ENCODE measurements around the gene MANSC1. TPM values are rescaled to one million over a fixed set of nuclear protein-coding genes. Genes with fewer than 3 reads are reported as not detected.
"Not testable (repeated sequence)": the region's sequence is repeated elsewhere in the genome, so short reads cannot be mapped to it uniquely, and the experiment has no call there.

MANSC1 gene
- polyA plus RNA-seq, 1 donor from 2014 or later, result 1.3 TPM

DNA sequence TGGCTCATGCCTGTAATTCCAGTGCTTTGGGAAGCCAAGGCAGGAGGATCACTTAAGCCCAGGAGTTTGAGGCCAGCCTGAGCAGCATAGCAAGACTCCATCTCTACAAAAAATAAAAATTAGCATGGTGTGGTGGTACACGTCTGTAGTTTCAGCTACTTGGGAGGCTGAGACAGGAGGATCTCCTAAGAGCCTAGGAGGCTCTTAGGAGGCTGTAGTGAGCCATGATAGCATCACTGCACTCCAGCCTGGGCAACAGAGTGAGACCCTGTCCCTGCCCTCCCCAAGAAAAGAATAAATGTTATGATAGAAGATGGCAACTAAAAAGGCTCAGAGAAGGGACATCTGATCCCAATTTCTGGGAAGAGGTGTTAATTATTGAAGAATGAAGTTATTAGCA lies 3.2 kb upstream of the MANSC1 start:
- Histone ChIP-seq H3K4me2 (ENCODE audit: low read length) (no peak overlapping the region), H3K79me2 (replicated peaks; ENCODE audit: insufficient read depth, low read length) (no peaks in the 10 kb centered on the region), H3K9me2 (ENCODE audit: insufficient read depth, low read length) (no peaks in the 10 kb centered on the region), H3K27me3 (ENCODE audit: insufficient read depth, low read depth, low read length) (no peaks in the 10 kb centered on the region), H3K36me3 (ENCODE audit: insufficient read depth, low read length) (no peaks in the 10 kb centered on the region), H2AFZ (ENCODE audit: low read depth, low read length) (no peak overlapping the region), H3K9me3 (ENCODE audit: low read length) (no peaks in the 10 kb centered on the region), H3K9ac (ENCODE audit: low read length) (no peak overlapping the region), H3K4me3 (ENCODE audit: low read length) (no peak overlapping the region), H4K20me1 (ENCODE audit: insufficient read depth) (no peaks in the 10 kb centered on the region), H3F3A (ENCODE audit: insufficient read depth, low read length, poor library complexity, severe bottlenecking) (no peaks in the 10 kb centered on the region), H3K27ac (ENCODE audit: low read length) (no peak overlapping the region)
- no peak for TF ChIP-seq POLR2AphosphoS5 (IDR thresholded peaks at IDR 0.05)
- no peak for TF ChIP-seq EZH2 (IDR thresholded peaks at IDR 0.05; ENCODE audit: borderline replicate concordance, insufficient read depth, low read length, poor library complexity, severe bottlenecking)
- no peak for TF ChIP-seq EP300 (conservative IDR thresholded peaks at IDR 0.05; ENCODE audit: poor library complexity, severe bottlenecking)
- no peak for TF ChIP-seq SMC3 (conservative IDR thresholded peaks at IDR 0.05; ENCODE audit: poor library complexity)
- TF ChIP-seq TAF1 (IDR thresholded peaks at IDR 0.05; ENCODE audit: low read depth), result no peak
- TF ChIP-seq, protein P1, sequence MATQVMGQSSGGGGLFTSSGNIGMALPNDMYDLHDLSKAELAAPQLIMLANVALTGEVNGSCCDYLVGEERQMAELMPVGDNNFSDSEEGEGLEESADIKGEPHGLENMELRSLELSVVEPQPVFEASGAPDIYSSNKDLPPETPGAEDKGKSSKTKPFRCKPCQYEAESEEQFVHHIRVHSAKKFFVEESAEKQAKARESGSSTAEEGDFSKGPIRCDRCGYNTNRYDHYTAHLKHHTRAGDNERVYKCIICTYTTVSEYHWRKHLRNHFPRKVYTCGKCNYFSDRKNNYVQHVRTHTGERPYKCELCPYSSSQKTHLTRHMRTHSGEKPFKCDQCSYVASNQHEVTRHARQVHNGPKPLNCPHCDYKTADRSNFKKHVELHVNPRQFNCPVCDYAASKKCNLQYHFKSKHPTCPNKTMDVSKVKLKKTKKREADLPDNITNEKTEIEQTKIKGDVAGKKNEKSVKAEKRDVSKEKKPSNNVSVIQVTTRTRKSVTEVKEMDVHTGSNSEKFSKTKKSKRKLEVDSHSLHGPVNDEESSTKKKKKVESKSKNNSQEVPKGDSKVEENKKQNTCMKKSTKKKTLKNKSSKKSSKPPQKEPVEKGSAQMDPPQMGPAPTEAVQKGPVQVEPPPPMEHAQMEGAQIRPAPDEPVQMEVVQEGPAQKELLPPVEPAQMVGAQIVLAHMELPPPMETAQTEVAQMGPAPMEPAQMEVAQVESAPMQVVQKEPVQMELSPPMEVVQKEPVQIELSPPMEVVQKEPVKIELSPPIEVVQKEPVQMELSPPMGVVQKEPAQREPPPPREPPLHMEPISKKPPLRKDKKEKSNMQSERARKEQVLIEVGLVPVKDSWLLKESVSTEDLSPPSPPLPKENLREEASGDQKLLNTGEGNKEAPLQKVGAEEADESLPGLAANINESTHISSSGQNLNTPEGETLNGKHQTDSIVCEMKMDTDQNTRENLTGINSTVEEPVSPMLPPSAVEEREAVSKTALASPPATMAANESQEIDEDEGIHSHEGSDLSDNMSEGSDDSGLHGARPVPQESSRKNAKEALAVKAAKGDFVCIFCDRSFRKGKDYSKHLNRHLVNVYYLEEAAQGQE (IDR thresholded peaks at IDR 0.05; ENCODE audit: borderline replicate concordance), result no peak
- TF ChIP-seq, protein P2, sequence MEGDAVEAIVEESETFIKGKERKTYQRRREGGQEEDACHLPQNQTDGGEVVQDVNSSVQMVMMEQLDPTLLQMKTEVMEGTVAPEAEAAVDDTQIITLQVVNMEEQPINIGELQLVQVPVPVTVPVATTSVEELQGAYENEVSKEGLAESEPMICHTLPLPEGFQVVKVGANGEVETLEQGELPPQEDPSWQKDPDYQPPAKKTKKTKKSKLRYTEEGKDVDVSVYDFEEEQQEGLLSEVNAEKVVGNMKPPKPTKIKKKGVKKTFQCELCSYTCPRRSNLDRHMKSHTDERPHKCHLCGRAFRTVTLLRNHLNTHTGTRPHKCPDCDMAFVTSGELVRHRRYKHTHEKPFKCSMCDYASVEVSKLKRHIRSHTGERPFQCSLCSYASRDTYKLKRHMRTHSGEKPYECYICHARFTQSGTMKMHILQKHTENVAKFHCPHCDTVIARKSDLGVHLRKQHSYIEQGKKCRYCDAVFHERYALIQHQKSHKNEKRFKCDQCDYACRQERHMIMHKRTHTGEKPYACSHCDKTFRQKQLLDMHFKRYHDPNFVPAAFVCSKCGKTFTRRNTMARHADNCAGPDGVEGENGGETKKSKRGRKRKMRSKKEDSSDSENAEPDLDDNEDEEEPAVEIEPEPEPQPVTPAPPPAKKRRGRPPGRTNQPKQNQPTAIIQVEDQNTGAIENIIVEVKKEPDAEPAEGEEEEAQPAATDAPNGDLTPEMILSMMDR (IDR thresholded peaks at IDR 0.05; ENCODE audit: poor library complexity, severe bottlenecking), result no peak

- H3K27ac ChIP-seq (ENCODE audit: low read length); H3K4me2 ChIP-seq (ENCODE audit: low read length); H3K9me3 ChIP-seq (ENCODE audit: low read length): not testable (repeated sequence)
Measured at GRCh38 chr12:12351468-12352185, 1.6 kb upstream of the MANSC1 start.

GRCh38 chr12:12350868-12351463 lies 924 bp upstream of the MANSC1 start:
- Histone ChIP-seq H3K4me2 (ENCODE audit: low read length) (no peak overlapping the region), H3K9me2 (ENCODE audit: insufficient read depth, low read length) (no peaks in the 10 kb centered on the region), H3K27ac (ENCODE audit: low read length) (no peak overlapping the region), H3K79me2 (replicated peaks; ENCODE audit: insufficient read depth, low read length) (no peaks in the 10 kb centered on the region), H3K4me3 (ENCODE audit: low read length) (peak overlapping the region; percentile 83), H3K9ac (ENCODE audit: low read length) (no peak overlapping the region), H3F3A (ENCODE audit: insufficient read depth, low read length, poor library complexity, severe bottlenecking) (no peaks in the 10 kb centered on the region), H3K36me3 (ENCODE audit: insufficient read depth, low read length) (no peaks in the 10 kb centered on the region), H3K9me3 (ENCODE audit: low read length) (no peaks in the 10 kb centered on the region), H3K27me3 (ENCODE audit: insufficient read depth, low read depth, low read length) (no peaks in the 10 kb centered on the region), H4K20me1 (ENCODE audit: insufficient read depth) (no peaks in the 10 kb centered on the region), H2AFZ (ENCODE audit: low read depth, low read length) (no peak overlapping the region)
- TF ChIP-seq POLR2AphosphoS5 (IDR thresholded peaks at IDR 0.05) (no peak), RAD21 (conservative IDR thresholded peaks at IDR 0.05) (no peak), SMC3 (conservative IDR thresholded peaks at IDR 0.05; ENCODE audit: poor library complexity) (no peak), MXI1 (conservative IDR thresholded peaks at IDR 0.05; ENCODE audit: poor library complexity, severe bottlenecking) (no peak), TAF1 (IDR thresholded peaks at IDR 0.05; ENCODE audit: low read depth) (no peak), EZH2 (IDR thresholded peaks at IDR 0.05; ENCODE audit: borderline replicate concordance, insufficient read depth, low read length, poor library complexity, severe bottlenecking) (no peak), EP300 (conservative IDR thresholded peaks at IDR 0.05; ENCODE audit: poor library complexity, severe bottlenecking) (no peak)
- TF ChIP-seq, protein P1 (IDR thresholded peaks at IDR 0.05; ENCODE audit: borderline replicate concordance), result no peak
- TF ChIP-seq, protein P2 (IDR thresholded peaks at IDR 0.05; ENCODE audit: poor library complexity, severe bottlenecking), result no peak

More at GRCh38 chr12:12351468-12352185, 1.6 kb upstream of the MANSC1 start:
- H3K27me3 ChIP-seq (ENCODE audit: insufficient read depth, low read depth, low read length); H3K4me3 ChIP-seq (ENCODE audit: low read length); H3K9me2 ChIP-seq (ENCODE audit: insufficient read depth, low read length); H4K20me1 ChIP-seq (ENCODE audit: insufficient read depth); H3F3A ChIP-seq (ENCODE audit: insufficient read depth, low read length, poor library complexity, severe bottlenecking); H3K79me2 ChIP-seq (replicated peaks; ENCODE audit: insufficient read depth, low read length); H3K9ac ChIP-seq (ENCODE audit: low read length); H2AFZ ChIP-seq (ENCODE audit: low read depth, low read length); H3K36me3 ChIP-seq (ENCODE audit: insufficient read depth, low read length): not testable (repeated sequence)
